Keratinocyte (primary cell): ENCODE results near the gene KCNMA1. TPM values are rescaled to one million over a fixed set of nuclear protein-coding genes. Genes with fewer than 3 reads are reported as not detected.
A peak's percentile ranks its signal among the peaks of the same experiment; 100 is the strongest.

ENCODE experiments used
- DNase-seq: peaks from one replicate; pipeline ENCODE4 v3.0.0-alpha.2; 2011; ENCODE audit warnings: low read depth, missing footprints, low spot score
- FAIRE-seq: peaks from 2 replicates; lab custom pipeline; 2011; peaks lifted over from hg19 to GRCh38; lab: Jason Lieb, UNC
- H2AFZ ChIP-seq: 2 replicates; pipeline ENCODE4 v1.6.0; 2012; ENCODE audit warnings: low read length, control low read depth, inconsistent platforms; ENCODE audit not compliant: control insufficient read depth
- H3K27ac ChIP-seq: 2 replicates; pipeline ENCODE4 v1.5.1; 2011; ENCODE audit warnings: low read length; ENCODE audit not compliant: control insufficient read depth, insufficient read depth
- H3K27me3 ChIP-seq: 3 replicates; pipeline ENCODE4 v1.6.0; 2011; ENCODE audit warnings: low read length; ENCODE audit not compliant: control insufficient read depth, insufficient read depth; ENCODE audit errors: extremely low read depth
- H3K36me3 ChIP-seq, 2 experiments: 2 replicates in 1 of 2; 3 replicates in 1 of 2; pipeline ENCODE4 v1.5.1; 2011; ENCODE audit warnings: low read length in 2 of 2, mild to moderate bottlenecking in 1 of 2; ENCODE audit not compliant: control insufficient read depth in 2 of 2, insufficient read depth in 2 of 2; ENCODE audit errors: extremely low read depth in 1 of 2
- H3K4me1 ChIP-seq: 3 replicates; pipeline ENCODE4 v1.5.1; 2011; ENCODE audit warnings: low read length; ENCODE audit not compliant: control insufficient read depth, insufficient read depth; ENCODE audit errors: extremely low read depth
- H3K4me2 ChIP-seq: 3 replicates; pipeline ENCODE4 v1.6.0; 2011; ENCODE audit warnings: low read depth, low read length; ENCODE audit not compliant: control insufficient read depth, insufficient read depth; ENCODE audit errors: extremely low read depth
- H3K4me3 ChIP-seq, 3 experiments: fragments of 200-600 bp in 1 of 3; sonication (generic) in 1 of 3; 2 replicates in 2 of 3; 3 replicates in 1 of 3; pipeline ENCODE4 v1.5.1; 2011 to 2016; ENCODE audit warnings: low read length in 3 of 3, mild to moderate bottlenecking in 3 of 3, control low read depth in 2 of 3, inconsistent platforms in 1 of 3, low read depth in 1 of 3, mixed read lengths in 1 of 3, mixed run types in 1 of 3, moderate library complexity in 1 of 3; ENCODE audit not compliant: control insufficient read depth in 2 of 3, insufficient read depth in 2 of 3; ENCODE audit errors: extremely low read depth in 1 of 3
- H3K79me2 ChIP-seq: 2 replicates; pipeline ENCODE4 v1.6.0; 2012; ENCODE audit warnings: low read length; ENCODE audit not compliant: control insufficient read depth, insufficient read depth
- H3K9ac ChIP-seq: 3 replicates; pipeline ENCODE4 v1.6.0; 2011; ENCODE audit warnings: low read length; ENCODE audit not compliant: control insufficient read depth, insufficient read depth; ENCODE audit errors: extremely low read depth
- H3K9me1 ChIP-seq: 3 replicates; pipeline ENCODE4 v1.6.0; 2011; ENCODE audit warnings: low read length; ENCODE audit not compliant: control insufficient read depth, insufficient read depth; ENCODE audit errors: extremely low read depth
- H3K9me3 ChIP-seq: 2 replicates; pipeline ENCODE4 v1.5.1; 2012; ENCODE audit warnings: low read depth, low read length; ENCODE audit not compliant: control insufficient read depth
- H4K20me1 ChIP-seq: 3 replicates; pipeline ENCODE4 v1.6.0; 2011; ENCODE audit warnings: low read length; ENCODE audit not compliant: control insufficient read depth, insufficient read depth; ENCODE audit errors: extremely low read depth
- CTCF ChIP-seq, 3 experiments: IDR thresholded peaks in 1 of 3; conservative IDR thresholded peaks in 1 of 3; optimal IDR thresholded peaks in 1 of 3; 2 replicates in 2 of 3; 3 replicates in 1 of 3; pipeline versions ENCODE3 to v1.5.1; 2011; ENCODE audit warnings: low read length in 3 of 3, mild to moderate bottlenecking in 3 of 3, moderate library complexity in 2 of 3, control low read depth in 1 of 3, inconsistent platforms in 1 of 3; ENCODE audit not compliant: insufficient read depth in 2 of 3; ENCODE audit errors: extremely low read depth in 1 of 3
- EZH2 ChIP-seq: IDR thresholded peaks from one replicate; pipeline ENCODE4 v1.6.1; 2012; ENCODE audit warnings: inconsistent platforms, mild to moderate bottlenecking, low read length, moderate library complexity
- dilution Hi-C: fragments of 300-500 bp; cut with MboI; formaldehyde crosslinking; loops from one replicate; pipeline ENCODE4 v1.7.0; 2020; ENCODE audit warnings: low sequenced_read_pairs; ENCODE audit not compliant: extremely low pct_ligation_motif_present
- polyA plus RNA-seq, 5 experiments: library from polyadenylated mRNA; depleted of rRNA in 3 of 5; stranded (reverse) in 3 of 5; stranded (forward) in 1 of 5; unstranded in 1 of 5; fragments of >200 nt; gene quantifications; 1 replicate in 1 of 5; 2 replicates in 3 of 5; 3 replicates in 1 of 5; pipeline versions ENCODE4 v1.2.1 to v1.2.3, GENCODE V29; 2011 to 2012; ENCODE audit warnings: missing spikeins in 2 of 5, low read depth in 1 of 5, low replicate concordance in 1 of 5

The KCNMA1 gene
- polyA plus RNA-seq, 1 donor (not counting 4 experiments of a cell fraction or from before 2014, with no cell fraction given), result 6.3 TPM

DNA sequence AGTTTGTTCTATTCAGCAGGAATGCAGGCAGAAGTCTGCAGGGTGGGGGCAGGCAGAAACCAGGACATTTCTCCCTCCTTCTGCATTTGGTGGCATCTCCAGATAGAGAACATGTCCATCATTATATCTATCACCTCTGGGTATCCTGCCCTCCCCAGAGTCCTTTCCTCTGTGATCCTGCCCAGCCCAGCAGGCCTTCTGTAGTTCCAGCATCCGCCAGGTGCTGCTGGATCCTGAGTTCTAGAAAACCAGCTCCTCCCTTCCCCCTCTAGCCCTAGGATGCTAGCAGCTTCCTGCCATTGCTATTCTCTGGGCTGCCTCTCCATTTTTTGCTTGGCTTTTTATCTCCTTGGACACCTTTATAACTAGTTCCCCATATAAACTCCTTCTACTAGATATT lies 180.3 kb downstream of the KCNMA1 start:
- no peaks in the 10 kb centered on the region for H4K20me1 ChIP-seq
- H3K27ac ChIP-seq, result no peak overlapping the region
- H3K79me2 ChIP-seq, result no peaks in the 10 kb centered on the region
- H3K9me3 ChIP-seq, result no peaks in the 10 kb centered on the region
- TF ChIP-seq CTCF (optimal IDR thresholded peaks at IDR 0.05 in 1 of 3, IDR thresholded peaks at IDR 0.05 in 1 of 3, conservative IDR thresholded peaks at IDR 0.05 in 1 of 3; ENCODE audit: extremely low read depth in 1 of 3, insufficient read depth in 2 of 3, low read length in 3 of 3), result no peak
- no peak for TF ChIP-seq EZH2
- no peak overlapping the region for H3K4me2 ChIP-seq
- no peaks in the 10 kb centered on the region for H3K27me3 ChIP-seq
- dilution Hi-C loops, result no loop called here
- no peak for DNase-seq
- H3K9ac ChIP-seq, result no peak overlapping the region
- FAIRE-seq, result no peak
- peaks cover 11% of the 10 kb centered on the region for H3K4me1 ChIP-seq
- H2AFZ ChIP-seq, result no peak overlapping the region
- H3K4me3 ChIP-seq, result no peak overlapping the region
- H3K36me3 ChIP-seq, result no peaks in the 10 kb centered on the region
- no peaks in the 10 kb centered on the region for H3K9me1 ChIP-seq

DNA sequence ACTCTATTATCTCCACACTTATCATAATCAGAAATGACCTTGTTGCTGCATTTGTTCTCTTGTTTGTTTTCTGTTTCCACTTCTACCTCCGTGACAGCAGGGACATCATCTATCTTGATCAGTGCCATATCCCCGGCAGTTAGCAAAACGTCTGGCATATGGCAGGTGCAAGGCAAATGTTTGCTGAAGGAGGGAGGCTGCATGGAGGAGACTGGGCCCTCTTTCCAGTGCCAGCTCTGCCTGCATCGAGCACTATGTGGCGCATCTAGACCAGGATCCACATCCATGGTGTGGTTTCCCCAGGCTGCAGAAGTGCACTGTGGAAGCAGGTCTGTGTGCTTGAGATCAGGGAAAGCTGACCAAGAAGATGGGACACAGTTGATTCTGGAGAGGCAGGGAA lies 181.2 kb downstream of the KCNMA1 start:
- FAIRE-seq, result no peak
- dilution Hi-C loops, result no loop called here
- Histone ChIP-seq H3K9me1 (no peaks in the 10 kb centered on the region), H3K4me2 (no peak overlapping the region), H3K4me3 (no peak overlapping the region), H4K20me1 (no peaks in the 10 kb centered on the region), H2AFZ (no peak overlapping the region), H3K36me3 (no peaks in the 10 kb centered on the region), H3K27ac (no peak overlapping the region), H3K9me3 (no peaks in the 10 kb centered on the region), H3K4me1 (peaks cover 4% of the 10 kb centered on the region), H3K9ac (no peak overlapping the region), H3K79me2 (no peaks in the 10 kb centered on the region), H3K27me3 (no peaks in the 10 kb centered on the region)
- peak in 1 of 3 experiments; percentile 44 for TF ChIP-seq CTCF (optimal IDR thresholded peaks at IDR 0.05 in 1 of 3, IDR thresholded peaks at IDR 0.05 in 1 of 3, conservative IDR thresholded peaks at IDR 0.05 in 1 of 3; ENCODE audit: extremely low read depth in 1 of 3, insufficient read depth in 2 of 3, low read length in 3 of 3)
- no peak for TF ChIP-seq EZH2
- no peak for DNase-seq
